Measurements from ENCODE around the gene PIGL. TPM values are rescaled to one million over a fixed set of nuclear protein-coding genes. Genes with fewer than 3 reads are reported as not detected.

The PIGL gene
- total RNA-seq, 1 donor from 2014 or later = 29.7 TPM

DNA sequence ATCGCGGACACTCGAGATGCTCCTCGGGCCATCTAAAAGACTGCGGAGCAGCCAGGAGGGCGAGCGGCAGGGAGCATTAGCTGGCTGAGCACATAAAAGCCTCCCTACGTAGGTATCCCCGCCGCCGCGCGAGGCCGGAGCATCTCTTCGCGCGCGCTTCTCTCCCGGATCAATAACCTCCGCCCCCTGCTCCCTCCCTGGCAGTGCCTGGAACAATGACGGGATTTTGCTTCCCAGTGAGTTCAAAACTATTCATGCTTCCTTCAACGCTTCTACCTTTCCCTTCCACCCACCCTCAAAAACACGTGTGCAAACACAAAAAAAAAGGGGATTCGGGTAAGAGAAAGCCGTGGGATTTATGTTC lies 135.3 kb downstream of the PIGL start:
- Mint-ChIP-seq H3K27ac (peak overlapping the region; percentile 94), H3K9me3 (no peaks in the 10 kb centered on the region), H3K36me3 (peaks cover 13% of the 10 kb centered on the region), H3K27me3 (peaks cover 4% of the 10 kb centered on the region), H3K4me3 (peak overlapping the region; percentile 96), H3K4me1 (ENCODE audit: unreplicated experiment) (peaks cover 11% of the 10 kb centered on the region)
- peak; percentile 76 for DNase-seq (ENCODE audit: extremely low spot score, unreplicated experiment)
- TF ChIP-seq, protein P1, sequence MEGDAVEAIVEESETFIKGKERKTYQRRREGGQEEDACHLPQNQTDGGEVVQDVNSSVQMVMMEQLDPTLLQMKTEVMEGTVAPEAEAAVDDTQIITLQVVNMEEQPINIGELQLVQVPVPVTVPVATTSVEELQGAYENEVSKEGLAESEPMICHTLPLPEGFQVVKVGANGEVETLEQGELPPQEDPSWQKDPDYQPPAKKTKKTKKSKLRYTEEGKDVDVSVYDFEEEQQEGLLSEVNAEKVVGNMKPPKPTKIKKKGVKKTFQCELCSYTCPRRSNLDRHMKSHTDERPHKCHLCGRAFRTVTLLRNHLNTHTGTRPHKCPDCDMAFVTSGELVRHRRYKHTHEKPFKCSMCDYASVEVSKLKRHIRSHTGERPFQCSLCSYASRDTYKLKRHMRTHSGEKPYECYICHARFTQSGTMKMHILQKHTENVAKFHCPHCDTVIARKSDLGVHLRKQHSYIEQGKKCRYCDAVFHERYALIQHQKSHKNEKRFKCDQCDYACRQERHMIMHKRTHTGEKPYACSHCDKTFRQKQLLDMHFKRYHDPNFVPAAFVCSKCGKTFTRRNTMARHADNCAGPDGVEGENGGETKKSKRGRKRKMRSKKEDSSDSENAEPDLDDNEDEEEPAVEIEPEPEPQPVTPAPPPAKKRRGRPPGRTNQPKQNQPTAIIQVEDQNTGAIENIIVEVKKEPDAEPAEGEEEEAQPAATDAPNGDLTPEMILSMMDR (conservative IDR thresholded peaks at IDR 0.05) = no peak

DNA sequence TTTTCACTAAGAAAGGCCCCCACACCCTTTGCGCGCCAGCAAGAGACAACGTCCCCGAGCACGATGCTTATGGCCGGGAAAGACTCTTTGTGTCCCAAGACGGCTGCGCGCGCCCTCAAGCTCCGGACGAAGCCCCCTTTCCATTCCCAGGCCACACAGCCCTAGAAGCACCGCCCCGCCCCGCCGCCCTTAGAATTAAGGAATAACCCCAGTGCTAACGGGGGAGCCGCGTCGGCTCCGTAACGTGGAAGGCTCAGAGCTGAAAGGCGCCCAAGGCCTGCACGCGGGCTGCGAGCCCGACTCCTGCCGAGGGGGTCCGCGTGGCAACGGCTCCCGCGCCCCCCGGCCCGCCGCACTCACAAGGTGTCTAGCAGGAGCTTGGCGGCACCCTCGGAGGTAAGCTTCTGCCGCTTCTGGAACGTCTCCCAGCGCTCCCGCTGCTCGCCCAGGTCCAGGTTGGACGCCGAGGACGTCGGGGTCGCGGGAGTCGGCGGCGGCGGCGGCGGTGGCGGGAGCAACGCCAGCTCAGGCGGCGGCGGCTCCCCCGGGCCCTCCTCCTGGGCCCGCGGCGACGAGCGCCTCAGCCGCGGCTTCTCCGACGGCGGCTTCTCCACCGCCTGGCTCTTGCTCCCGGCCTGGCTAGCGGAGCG lies 135.8 kb downstream of the PIGL start:
- H3K4me3 Mint-ChIP-seq = peak overlapping the region; percentile 96
- H3K4me1 Mint-ChIP-seq (ENCODE audit: unreplicated experiment) = peaks cover 11% of the 10 kb centered on the region
- H3K27me3 Mint-ChIP-seq = peaks cover 4% of the 10 kb centered on the region
- H3K36me3 Mint-ChIP-seq = peaks cover 9% of the 10 kb centered on the region
- H3K9me3 Mint-ChIP-seq = no peaks in the 10 kb centered on the region
- DNase-seq (ENCODE audit: extremely low spot score, unreplicated experiment) = peak; percentile 74
- peak overlapping the region; percentile 94 for H3K27ac Mint-ChIP-seq
- TF ChIP-seq, protein P1 (conservative IDR thresholded peaks at IDR 0.05) = no peak

DNA sequence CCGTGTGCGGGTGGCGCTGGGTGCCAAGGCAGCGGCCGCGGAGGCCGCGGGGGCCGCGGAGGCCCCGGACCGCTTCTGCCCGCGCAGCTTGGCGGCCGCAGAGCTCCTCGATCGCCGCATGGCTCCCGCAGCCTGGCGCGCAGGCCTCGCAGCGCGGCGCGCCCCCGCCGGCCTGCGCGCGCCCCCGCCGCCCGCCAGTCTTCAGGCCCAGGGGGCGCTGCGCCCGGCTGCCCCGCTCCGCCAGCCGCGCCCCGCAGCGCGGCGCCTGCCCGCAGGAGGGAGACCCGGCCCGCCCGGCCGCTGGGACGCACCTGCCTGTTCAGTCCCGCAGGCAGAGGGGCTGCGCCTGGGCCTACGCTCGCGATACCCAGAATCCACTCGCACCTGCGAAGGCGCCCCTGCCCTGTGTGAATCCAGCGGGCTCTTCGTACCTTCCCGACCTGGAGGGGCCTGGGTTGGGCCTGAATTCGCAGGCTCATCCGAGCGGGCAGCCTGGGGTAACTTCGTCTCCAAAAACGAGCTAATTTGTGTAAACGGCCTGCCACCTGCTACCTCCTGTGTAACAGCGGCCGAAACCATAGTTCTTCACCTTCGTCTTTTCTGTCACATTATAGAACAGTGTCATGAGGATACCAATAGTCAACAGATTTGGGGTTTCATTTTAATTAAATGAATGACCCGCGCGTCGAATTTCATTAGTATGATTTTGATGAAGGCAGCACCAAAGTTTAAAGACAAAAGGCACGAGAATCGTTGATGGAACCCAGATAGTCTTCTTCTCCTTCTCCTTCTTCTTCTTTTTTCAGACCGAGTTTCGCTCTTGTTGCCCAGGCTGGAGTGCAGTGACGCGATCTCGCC lies 136.5 kb downstream of the PIGL start, which contains the start of gene CENPV:
Gene CENPV (minus strand): TSS at position 153 of the 858 bp plus-strand sequence. CDS start 33 bp downstream, at position 120.
- H3K4me1 Mint-ChIP-seq (ENCODE audit: unreplicated experiment) = peaks cover 11% of the 10 kb centered on the region
- TF ChIP-seq, protein P1 (conservative IDR thresholded peaks at IDR 0.05) = peak; percentile 24
- no peaks in the 10 kb centered on the region for H3K9me3 Mint-ChIP-seq
- H3K27me3 Mint-ChIP-seq = peaks cover 8% of the 10 kb centered on the region
- peaks cover 9% of the 10 kb centered on the region for H3K36me3 Mint-ChIP-seq
- DNase-seq (ENCODE audit: extremely low spot score, unreplicated experiment) = peak; percentile 79
- H3K27ac Mint-ChIP-seq = peak within 1 kb of the TSS; percentile 94
- peak within 1 kb of the TSS; percentile 96 for H3K4me3 Mint-ChIP-seq

DNA sequence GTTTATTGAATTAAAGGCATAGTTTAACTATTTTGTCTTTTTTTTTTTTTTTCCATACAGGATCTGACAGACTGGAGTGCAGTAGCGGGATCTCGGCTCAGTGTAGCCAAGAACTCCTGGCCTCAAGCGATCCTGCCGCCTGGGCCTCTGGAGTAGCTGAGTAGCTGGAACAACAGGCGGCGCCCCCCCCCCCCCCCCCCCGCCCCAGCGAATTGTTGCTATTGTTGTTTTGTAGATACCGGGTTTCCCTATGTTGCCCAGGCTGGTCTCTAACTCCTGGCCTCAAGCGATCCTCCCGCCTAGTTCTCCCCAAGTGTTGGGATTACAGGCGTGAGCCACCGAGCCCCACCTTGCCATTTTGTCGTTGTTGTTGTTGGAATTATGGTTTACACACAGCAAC lies 137.6 kb downstream of the PIGL start:
- Mint-ChIP-seq H3K9me3 (no peaks in the 10 kb centered on the region), H3K36me3 (peaks cover 3% of the 10 kb centered on the region), H3K4me1 (ENCODE audit: unreplicated experiment) (peaks cover 11% of the 10 kb centered on the region), H3K27ac (no peak overlapping the region), H3K27me3 (peaks cover 8% of the 10 kb centered on the region), H3K4me3 (peak overlapping the region; percentile 78)
- no peak for DNase-seq (ENCODE audit: extremely low spot score, unreplicated experiment)
- TF ChIP-seq, protein P1 (conservative IDR thresholded peaks at IDR 0.05) = no peak

DNA sequence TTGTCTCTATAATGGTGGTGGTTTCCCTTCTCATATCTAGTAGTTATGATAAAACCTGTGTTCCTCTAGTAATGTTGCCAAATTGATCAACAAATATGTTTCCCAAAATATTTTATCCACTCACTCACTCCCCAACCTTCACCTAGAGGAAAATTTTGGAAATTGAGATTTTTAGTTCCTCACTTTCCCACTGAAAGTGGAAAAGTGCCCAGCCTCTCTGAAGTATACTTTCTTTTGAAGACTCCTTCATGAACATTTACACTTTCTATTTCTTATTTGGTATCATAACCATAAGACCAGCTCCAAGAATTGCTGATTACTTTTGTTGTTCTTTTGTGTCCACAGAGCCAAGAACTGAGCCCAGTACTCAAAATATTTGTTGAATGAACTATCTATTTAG lies 141.4 kb downstream of the PIGL start:
- Mint-ChIP-seq H3K4me3 (no peak overlapping the region), H3K4me1 (ENCODE audit: unreplicated experiment) (peaks cover 4% of the 10 kb centered on the region), H3K27ac (no peak overlapping the region), H3K36me3 (no peaks in the 10 kb centered on the region), H3K9me3 (no peaks in the 10 kb centered on the region), H3K27me3 (peaks cover 4% of the 10 kb centered on the region)
- TF ChIP-seq, protein P1 (conservative IDR thresholded peaks at IDR 0.05) = no peak
- DNase-seq (ENCODE audit: extremely low spot score, unreplicated experiment) = no peak

Measured in type B pancreatic cell (in vitro differentiated cells).